WTC11 (cell line): ENCODE measurements around the gene POTEF.
"Not testable (repeated sequence)": the region's sequence is repeated elsewhere in the genome, so short reads cannot be mapped to it uniquely, and the experiment has no call there.

Experiments used
- CREB1 ChIP-seq: sonication (generic); formaldehyde crosslinking; IDR thresholded peaks from 2 replicates; pipeline ENCODE4 v1.8.0; 2023; ENCODE audit warnings: mild to moderate bottlenecking, missing genetic modification reagents
- JUN ChIP-seq: sonication (generic); formaldehyde crosslinking; IDR thresholded peaks from 2 replicates; pipeline ENCODE4 v1.8.0; 2023; ENCODE audit warnings: mild to moderate bottlenecking, missing genetic modification reagents
- NR2C2 ChIP-seq: sonication (generic); formaldehyde crosslinking; IDR thresholded peaks from 2 replicates; pipeline ENCODE4 v1.8.0; 2022; ENCODE audit warnings: mild to moderate bottlenecking, missing genetic modification reagents
- SMAD3 ChIP-seq: sonication (generic); formaldehyde crosslinking; IDR thresholded peaks from 2 replicates; pipeline ENCODE4 v1.8.0; 2022; ENCODE audit warnings: missing genetic modification reagents, mild to moderate bottlenecking, borderline replicate concordance
- TEAD1 ChIP-seq: sonication (generic); formaldehyde crosslinking; IDR thresholded peaks from 2 replicates; pipeline ENCODE4 v1.8.0; 2022; ENCODE audit warnings: mild to moderate bottlenecking, missing genetic modification reagents
- ZNF317 ChIP-seq: sonication (generic); formaldehyde crosslinking; IDR thresholded peaks from 2 replicates; pipeline ENCODE4 v1.8.1; 2023; ENCODE audit warnings: low read depth, mild to moderate bottlenecking, moderate library complexity, missing genetic modification reagents, borderline replicate concordance
- TF ChIP-seq, protein P1 (sequence below): fragments of 200-600 bp; IDR thresholded peaks from 2 replicates; pipeline ENCODE4 v1.8.0; 2022; ENCODE audit warnings: antibody characterized with exemption
- TF ChIP-seq, protein P2 (sequence below): fragments of 250-450 bp; sonication (Bioruptor Pico); IDR thresholded peaks from 2 replicates; pipeline ENCODE4 v2.1.2; 2022; ENCODE audit warnings: mild to moderate bottlenecking, moderate library complexity
- TF ChIP-seq, protein P3 (sequence below): sonication (generic); formaldehyde crosslinking; conservative IDR thresholded peaks from 2 replicates; pipeline ENCODE4 v1.8.1; 2023; ENCODE audit warnings: mild to moderate bottlenecking, low read depth, missing genetic modification reagents, moderate library complexity
- TF ChIP-seq, protein P4 (sequence below): sonication (generic); formaldehyde crosslinking; IDR thresholded peaks from 2 replicates; pipeline ENCODE4 v1.8.0; 2022; ENCODE audit warnings: mild to moderate bottlenecking, missing genetic modification reagents
- TF ChIP-seq, protein P5 (sequence below): sonication (generic); formaldehyde crosslinking; IDR thresholded peaks from 2 replicates; pipeline ENCODE4 v1.8.1; 2023; ENCODE audit warnings: mild to moderate bottlenecking, missing genetic modification reagents, moderate library complexity
- TF ChIP-seq, protein P6 (sequence below): sonication (generic); formaldehyde crosslinking; IDR thresholded peaks from 2 replicates; pipeline ENCODE4 v1.8.1; 2023; ENCODE audit warnings: mild to moderate bottlenecking, missing genetic modification reagents, moderate library complexity
- TF ChIP-seq, protein P7 (sequence below): sonication (generic); formaldehyde crosslinking; IDR thresholded peaks from 2 replicates; pipeline ENCODE4 v1.8.1; 2023; ENCODE audit warnings: mild to moderate bottlenecking, missing genetic modification reagents

DNA sequence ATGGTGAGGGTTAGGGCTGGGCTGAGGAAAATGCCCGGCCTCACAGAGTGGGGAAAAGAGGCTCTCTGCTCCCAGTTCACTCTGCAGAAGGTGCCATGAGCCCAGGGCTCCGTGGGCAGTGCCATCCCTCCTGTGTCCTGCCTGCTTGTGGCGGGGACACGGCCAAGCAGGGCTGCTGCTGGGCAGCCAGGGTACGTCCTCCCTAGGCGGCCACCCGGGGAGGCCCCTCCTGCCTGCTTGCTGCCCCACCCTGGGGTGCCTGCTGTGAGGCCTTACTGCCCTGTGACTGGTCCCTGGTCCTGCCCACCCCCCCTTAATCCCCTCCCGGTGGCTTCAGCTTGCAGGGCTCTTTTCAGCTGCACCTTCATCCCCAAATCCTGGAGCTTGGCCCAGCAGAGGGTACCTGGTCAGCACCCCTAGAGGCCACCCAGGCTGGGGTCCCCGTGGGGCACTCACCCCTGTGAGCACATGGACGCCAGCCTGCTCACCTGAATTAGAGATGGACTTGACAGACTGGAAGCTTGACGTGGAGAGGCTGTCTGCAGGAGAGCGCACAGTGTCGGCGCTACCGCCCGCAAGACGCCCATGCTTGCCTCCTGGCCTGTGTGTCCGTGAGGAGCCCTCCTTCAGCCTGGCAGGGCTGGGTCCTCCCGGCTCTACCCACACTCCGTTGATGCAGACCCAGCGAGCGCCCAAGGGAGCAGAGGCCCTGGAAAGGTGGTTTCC is 12.8 kb upstream of the POTEF start:
- not testable (repeated sequence) for TF ChIP-seq NR2C2 (CRISPR knock-in tag); JUN (CRISPR knock-in tag); CREB1 (CRISPR knock-in tag); TEAD1; SMAD3 (CRISPR knock-in tag); ZNF317
- TF ChIP-seq, protein P1, sequence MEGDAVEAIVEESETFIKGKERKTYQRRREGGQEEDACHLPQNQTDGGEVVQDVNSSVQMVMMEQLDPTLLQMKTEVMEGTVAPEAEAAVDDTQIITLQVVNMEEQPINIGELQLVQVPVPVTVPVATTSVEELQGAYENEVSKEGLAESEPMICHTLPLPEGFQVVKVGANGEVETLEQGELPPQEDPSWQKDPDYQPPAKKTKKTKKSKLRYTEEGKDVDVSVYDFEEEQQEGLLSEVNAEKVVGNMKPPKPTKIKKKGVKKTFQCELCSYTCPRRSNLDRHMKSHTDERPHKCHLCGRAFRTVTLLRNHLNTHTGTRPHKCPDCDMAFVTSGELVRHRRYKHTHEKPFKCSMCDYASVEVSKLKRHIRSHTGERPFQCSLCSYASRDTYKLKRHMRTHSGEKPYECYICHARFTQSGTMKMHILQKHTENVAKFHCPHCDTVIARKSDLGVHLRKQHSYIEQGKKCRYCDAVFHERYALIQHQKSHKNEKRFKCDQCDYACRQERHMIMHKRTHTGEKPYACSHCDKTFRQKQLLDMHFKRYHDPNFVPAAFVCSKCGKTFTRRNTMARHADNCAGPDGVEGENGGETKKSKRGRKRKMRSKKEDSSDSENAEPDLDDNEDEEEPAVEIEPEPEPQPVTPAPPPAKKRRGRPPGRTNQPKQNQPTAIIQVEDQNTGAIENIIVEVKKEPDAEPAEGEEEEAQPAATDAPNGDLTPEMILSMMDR, result not testable (repeated sequence)
- TF ChIP-seq, protein P2, sequence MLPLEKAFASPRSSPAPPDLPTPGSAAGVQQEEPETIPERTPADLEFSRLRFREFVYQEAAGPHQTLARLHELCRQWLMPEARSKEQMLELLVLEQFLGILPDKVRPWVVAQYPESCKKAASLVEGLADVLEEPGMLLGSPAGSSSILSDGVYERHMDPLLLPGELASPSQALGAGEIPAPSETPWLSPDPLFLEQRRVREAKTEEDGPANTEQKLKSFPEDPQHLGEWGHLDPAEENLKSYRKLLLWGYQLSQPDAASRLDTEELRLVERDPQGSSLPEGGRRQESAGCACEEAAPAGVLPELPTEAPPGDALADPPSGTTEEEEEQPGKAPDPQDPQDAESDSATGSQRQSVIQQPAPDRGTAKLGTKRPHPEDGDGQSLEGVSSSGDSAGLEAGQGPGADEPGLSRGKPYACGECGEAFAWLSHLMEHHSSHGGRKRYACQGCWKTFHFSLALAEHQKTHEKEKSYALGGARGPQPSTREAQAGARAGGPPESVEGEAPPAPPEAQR, result not testable (repeated sequence)
- TF ChIP-seq, protein P3, sequence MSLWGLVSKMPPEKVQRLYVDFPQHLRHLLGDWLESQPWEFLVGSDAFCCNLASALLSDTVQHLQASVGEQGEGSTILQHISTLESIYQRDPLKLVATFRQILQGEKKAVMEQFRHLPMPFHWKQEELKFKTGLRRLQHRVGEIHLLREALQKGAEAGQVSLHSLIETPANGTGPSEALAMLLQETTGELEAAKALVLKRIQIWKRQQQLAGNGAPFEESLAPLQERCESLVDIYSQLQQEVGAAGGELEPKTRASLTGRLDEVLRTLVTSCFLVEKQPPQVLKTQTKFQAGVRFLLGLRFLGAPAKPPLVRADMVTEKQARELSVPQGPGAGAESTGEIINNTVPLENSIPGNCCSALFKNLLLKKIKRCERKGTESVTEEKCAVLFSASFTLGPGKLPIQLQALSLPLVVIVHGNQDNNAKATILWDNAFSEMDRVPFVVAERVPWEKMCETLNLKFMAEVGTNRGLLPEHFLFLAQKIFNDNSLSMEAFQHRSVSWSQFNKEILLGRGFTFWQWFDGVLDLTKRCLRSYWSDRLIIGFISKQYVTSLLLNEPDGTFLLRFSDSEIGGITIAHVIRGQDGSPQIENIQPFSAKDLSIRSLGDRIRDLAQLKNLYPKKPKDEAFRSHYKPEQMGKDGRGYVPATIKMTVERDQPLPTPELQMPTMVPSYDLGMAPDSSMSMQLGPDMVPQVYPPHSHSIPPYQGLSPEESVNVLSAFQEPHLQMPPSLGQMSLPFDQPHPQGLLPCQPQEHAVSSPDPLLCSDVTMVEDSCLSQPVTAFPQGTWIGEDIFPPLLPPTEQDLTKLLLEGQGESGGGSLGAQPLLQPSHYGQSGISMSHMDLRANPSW (CRISPR knock-in tag), result not testable (repeated sequence)
- TF ChIP-seq, protein P4, sequence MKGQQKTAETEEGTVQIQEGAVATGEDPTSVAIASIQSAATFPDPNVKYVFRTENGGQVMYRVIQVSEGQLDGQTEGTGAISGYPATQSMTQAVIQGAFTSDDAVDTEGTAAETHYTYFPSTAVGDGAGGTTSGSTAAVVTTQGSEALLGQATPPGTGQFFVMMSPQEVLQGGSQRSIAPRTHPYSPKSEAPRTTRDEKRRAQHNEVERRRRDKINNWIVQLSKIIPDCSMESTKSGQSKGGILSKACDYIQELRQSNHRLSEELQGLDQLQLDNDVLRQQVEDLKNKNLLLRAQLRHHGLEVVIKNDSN, result not testable (repeated sequence)
- TF ChIP-seq, protein P5, sequence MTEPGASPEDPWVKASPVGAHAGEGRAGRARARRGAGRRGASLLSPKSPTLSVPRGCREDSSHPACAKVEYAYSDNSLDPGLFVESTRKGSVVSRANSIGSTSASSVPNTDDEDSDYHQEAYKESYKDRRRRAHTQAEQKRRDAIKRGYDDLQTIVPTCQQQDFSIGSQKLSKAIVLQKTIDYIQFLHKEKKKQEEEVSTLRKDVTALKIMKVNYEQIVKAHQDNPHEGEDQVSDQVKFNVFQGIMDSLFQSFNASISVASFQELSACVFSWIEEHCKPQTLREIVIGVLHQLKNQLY (CRISPR knock-in tag), result not testable (repeated sequence)
- TF ChIP-seq, protein P6, sequence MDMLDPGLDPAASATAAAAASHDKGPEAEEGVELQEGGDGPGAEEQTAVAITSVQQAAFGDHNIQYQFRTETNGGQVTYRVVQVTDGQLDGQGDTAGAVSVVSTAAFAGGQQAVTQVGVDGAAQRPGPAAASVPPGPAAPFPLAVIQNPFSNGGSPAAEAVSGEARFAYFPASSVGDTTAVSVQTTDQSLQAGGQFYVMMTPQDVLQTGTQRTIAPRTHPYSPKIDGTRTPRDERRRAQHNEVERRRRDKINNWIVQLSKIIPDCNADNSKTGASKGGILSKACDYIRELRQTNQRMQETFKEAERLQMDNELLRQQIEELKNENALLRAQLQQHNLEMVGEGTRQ (CRISPR knock-in tag), result not testable (repeated sequence)
- TF ChIP-seq, protein P7, sequence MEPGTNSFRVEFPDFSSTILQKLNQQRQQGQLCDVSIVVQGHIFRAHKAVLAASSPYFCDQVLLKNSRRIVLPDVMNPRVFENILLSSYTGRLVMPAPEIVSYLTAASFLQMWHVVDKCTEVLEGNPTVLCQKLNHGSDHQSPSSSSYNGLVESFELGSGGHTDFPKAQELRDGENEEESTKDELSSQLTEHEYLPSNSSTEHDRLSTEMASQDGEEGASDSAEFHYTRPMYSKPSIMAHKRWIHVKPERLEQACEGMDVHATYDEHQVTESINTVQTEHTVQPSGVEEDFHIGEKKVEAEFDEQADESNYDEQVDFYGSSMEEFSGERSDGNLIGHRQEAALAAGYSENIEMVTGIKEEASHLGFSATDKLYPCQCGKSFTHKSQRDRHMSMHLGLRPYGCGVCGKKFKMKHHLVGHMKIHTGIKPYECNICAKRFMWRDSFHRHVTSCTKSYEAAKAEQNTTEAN (CRISPR knock-in tag), result not testable (repeated sequence)
